SK-N-SH (cell line): ENCODE data around the gene ACOXL. TPM values are rescaled to one million over a fixed set of nuclear protein-coding genes. Genes with fewer than 3 reads are reported as not detected.

ENCODE experiments used
- CTCF ChIA-PET: fragments of 300-600, 350-600 bp; formaldehyde crosslinking; extraction: SDS; loops from one replicate; lab custom pipeline; 2021; lab: Yijun Ruan, JAX
- POLR2A ChIA-PET: fragments of 350-600 bp; sonication (Branson Sonifier 250); formaldehyde crosslinking; extraction: SDS; loops from one replicate; lab custom pipeline; 2020; ENCODE audit warnings: antibody characterized with exemption, inconsistent platforms; lab: Yijun Ruan, JAX
- DNase-seq: peaks from one replicate; pipeline ENCODE4 v3.0.0; 2012
- H2AFZ ChIP-seq: fragments of 200-600 bp; sonication (generic); 2 replicates; pipeline ENCODE4 v1.8.1; 2016; ENCODE audit warnings: antibody characterized with exemption, mild to moderate bottlenecking, low read depth
- H3F3A ChIP-seq: fragments of 200-600 bp; sonication (generic); replicated peaks from 2 replicates; pipeline ENCODE3; 2016; ENCODE audit warnings: antibody characterized with exemption, mild to moderate bottlenecking; ENCODE audit not compliant: insufficient read depth
- H3K27ac ChIP-seq, 2 experiments: fragments of 200-500 bp in 1 of 2; fragments of 200-600 bp in 1 of 2; sonication (Bioruptor generic) in 1 of 2; sonication (generic), shearing (Covaris generic) in 1 of 2; 2 replicates each; pipeline versions ENCODE4 v1.5.1 to v1.6.1; 2014 to 2016; ENCODE audit warnings: low read depth in 2 of 2, inconsistent platforms in 1 of 2, low read length in 1 of 2, mild to moderate bottlenecking in 1 of 2, mixed read lengths in 1 of 2
- H3K27me3 ChIP-seq: fragments of 200-600 bp; sonication (generic), shearing (Covaris generic); 2 replicates; pipeline ENCODE4 v1.6.1; 2016; ENCODE audit warnings: mixed run types; ENCODE audit not compliant: insufficient read depth
- H3K36me3 ChIP-seq, 2 experiments: fragments of 200-500 bp in 1 of 2; fragments of 200-600 bp in 1 of 2; sonication (Bioruptor generic) in 1 of 2; sonication (generic) in 1 of 2; replicated peaks in 1 of 2; 2 replicates each; pipeline versions ENCODE3 to v1.5.1; 2014 to 2016; ENCODE audit warnings: low read length in 1 of 2, mild to moderate bottlenecking in 1 of 2; ENCODE audit not compliant: insufficient read depth in 2 of 2, control insufficient read depth in 1 of 2
- H3K4me1 ChIP-seq, 2 experiments: fragments of 200-500 bp in 1 of 2; fragments of 200-600 bp in 1 of 2; sonication (Bioruptor generic) in 1 of 2; sonication (generic), shearing (Covaris generic) in 1 of 2; 2 replicates each; pipeline versions ENCODE4 v1.5.1 to v1.6.1; 2014 to 2016; ENCODE audit warnings: low read depth in 1 of 2, low read length in 1 of 2, mixed run types in 1 of 2; ENCODE audit not compliant: insufficient read depth in 2 of 2, control insufficient read depth in 1 of 2
- H3K4me2 ChIP-seq: fragments of 200-600 bp; sonication (generic), shearing (Covaris generic); 2 replicates; pipeline ENCODE4 v1.6.1; 2017; ENCODE audit warnings: mixed run types
- H3K4me3 ChIP-seq, 2 experiments: fragments of 200-500 bp in 1 of 2; fragments of 200-600 bp in 1 of 2; sonication (Bioruptor generic) in 1 of 2; sonication (generic), shearing (Covaris generic) in 1 of 2; 2 replicates each; pipeline versions ENCODE4 v1.5.1 to v1.8.1; 2014 to 2016; ENCODE audit warnings: low read depth in 2 of 2, inconsistent platforms in 1 of 2, low read length in 1 of 2, mild to moderate bottlenecking in 1 of 2, mixed read lengths in 1 of 2, moderate library complexity in 1 of 2
- H3K79me2 ChIP-seq: fragments of 200-600 bp; sonication (generic); 2 replicates; pipeline ENCODE4 v1.8.1; 2017; ENCODE audit warnings: mild to moderate bottlenecking; ENCODE audit not compliant: insufficient read depth
- H3K9ac ChIP-seq: fragments of 200-600 bp; sonication (generic); 2 replicates; pipeline ENCODE4 v1.6.1; 2017; ENCODE audit warnings: mixed run types
- H3K9me2 ChIP-seq: fragments of 200-600 bp; sonication (generic); 2 replicates; pipeline ENCODE4 v1.6.1; 2017; ENCODE audit warnings: mixed run types
- H3K9me3 ChIP-seq: fragments of 200-600 bp; sonication (generic); 2 replicates; pipeline ENCODE4 v1.6.1; 2017; ENCODE audit warnings: mixed run types, mild to moderate bottlenecking, moderate library complexity
- H4K20me1 ChIP-seq: fragments of 200-600 bp; sonication (generic); 2 replicates; pipeline ENCODE4 v1.6.1; 2017; ENCODE audit warnings: mild to moderate bottlenecking, mixed run types; ENCODE audit not compliant: insufficient read depth
- EP300 ChIP-seq, 2 experiments: IDR thresholded peaks; 2 replicates each; pipeline versions ENCODE4 v1.4.0 to v1.6.1; 2012; ENCODE audit warnings: borderline replicate concordance in 1 of 2, low read depth in 1 of 2, low read length in 1 of 2
- EZH2phosphoT487 ChIP-seq: fragments of 200-600 bp; sonication (generic); IDR thresholded peaks from 2 replicates; pipeline ENCODE4 v1.6.1; 2017; ENCODE audit warnings: low read depth, mixed run types, mild to moderate bottlenecking, antibody characterized with exemption, moderate library complexity, borderline replicate concordance
- FOSL2 ChIP-seq: IDR thresholded peaks from 2 replicates; pipeline ENCODE4 v1.4.0; 2012; ENCODE audit warnings: low read depth, mild to moderate bottlenecking, moderate library complexity, borderline replicate concordance
- FOXJ3 ChIP-seq: sonication (generic); formaldehyde crosslinking; IDR thresholded peaks from 2 replicates; pipeline ENCODE4 v1.5.1; 2020; ENCODE audit warnings: mild to moderate bottlenecking, missing genetic modification reagents
- GATA2 ChIP-seq: sonication (generic); formaldehyde crosslinking; IDR thresholded peaks from 2 replicates; pipeline ENCODE4 v1.5.0; 2020; ENCODE audit warnings: mild to moderate bottlenecking, missing genetic modification reagents
- MAX ChIP-seq: IDR thresholded peaks from 2 replicates; pipeline ENCODE4 v1.4.0; 2012; ENCODE audit warnings: low read depth
- MEF2A ChIP-seq: IDR thresholded peaks from 2 replicates; pipeline ENCODE4 v1.4.0; 2012; ENCODE audit warnings: low read depth, borderline replicate concordance
- MXI1 ChIP-seq: IDR thresholded peaks from 2 replicates; pipeline ENCODE4 v1.6.1; 2012; ENCODE audit warnings: mild to moderate bottlenecking, low read depth, low read length, improper control_type of control experiment
- NFIC ChIP-seq: IDR thresholded peaks from 2 replicates; pipeline ENCODE4 v1.4.0; 2012; ENCODE audit warnings: borderline replicate concordance
- NRF1 ChIP-seq: IDR thresholded peaks from 2 replicates; pipeline ENCODE4 v1.6.1; 2012; ENCODE audit warnings: low read depth, mild to moderate bottlenecking, low read length
- POLR2AphosphoS5 ChIP-seq: IDR thresholded peaks from 2 replicates; pipeline ENCODE4 v1.6.1; 2012; ENCODE audit warnings: low read depth, low read length
- RAD21 ChIP-seq: IDR thresholded peaks from 2 replicates; pipeline ENCODE4 v1.6.1; 2012; ENCODE audit warnings: mild to moderate bottlenecking, low read length
- RXRA ChIP-seq: IDR thresholded peaks from 2 replicates; pipeline ENCODE4 v1.4.0; 2012; ENCODE audit warnings: low read depth, mild to moderate bottlenecking, borderline replicate concordance
- SMC3 ChIP-seq: IDR thresholded peaks from 2 replicates; pipeline ENCODE4 v1.6.1; 2012; ENCODE audit warnings: low read depth, low read length, improper control_type of control experiment
- TAF1 ChIP-seq: IDR thresholded peaks from 2 replicates; pipeline ENCODE4 v1.6.1; 2012; ENCODE audit warnings: low read depth, mild to moderate bottlenecking, low read length, moderate library complexity, borderline replicate concordance
- TEAD4 ChIP-seq: IDR thresholded peaks from 2 replicates; pipeline ENCODE4 v1.4.0; 2012; ENCODE audit warnings: mild to moderate bottlenecking, borderline replicate concordance; ENCODE audit not compliant: insufficient read depth
- USF2 ChIP-seq: fragments of 150-350 bp; IDR thresholded peaks from 2 replicates; pipeline ENCODE4 v1.6.1; 2017; ENCODE audit warnings: antibody characterized with exemption, low read length, low read depth, borderline replicate concordance
- YY1 ChIP-seq: IDR thresholded peaks from 2 replicates; pipeline ENCODE4 v1.4.0; 2012; ENCODE audit warnings: low read depth, mild to moderate bottlenecking
- WGBS: methylation state at CpG from one replicate; pipeline ENCODE4 v1.1.6; 2017; ENCODE audit warnings: low lambda C conversion rate; 5-methylcytosine and 5-hydroxymethylcytosine counted together
- polyA plus RNA-seq, 3 experiments: library from polyadenylated mRNA; depleted of rRNA; stranded (reverse); fragments of >200 nt; gene quantifications; 2 replicates each; pipeline ENCODE4 v1.2.3, GENCODE V29; 2012

ACOXL gene
- polyA plus RNA-seq, 1 of the 3 experiments (the other 2 are of a cell fraction), result not detected

- TF ChIP-seq USF2, result no peak
- TF ChIP-seq, all 33 proteins: peak for 0
These were observed 309.9 kb downstream of the ACOXL start (continued) for GRCh38 chr2:111042261-111042660.

GRCh38 chr2:111042772-111043771, 310.7 kb downstream of the ACOXL start:
- 52% methylated on average over 17 of the region's 20 CpGs for WGBS
- Histone ChIP-seq H4K20me1 (no peaks in the 10 kb centered on the region), H3K79me2 (no peaks in the 10 kb centered on the region), H3F3A (no peaks in the 10 kb centered on the region), H3K4me3 (no peak overlapping the region), H3K36me3 (no peaks in the 10 kb centered on the region), H2AFZ (no peak overlapping the region), H3K27ac (no peak overlapping the region), H3K27me3 (peaks cover 29% of the 10 kb centered on the region), H3K9me2 (no peaks in the 10 kb centered on the region), H3K4me2 (no peak overlapping the region), H3K4me1 (no peaks in the 10 kb centered on the region), H3K9ac (no peak overlapping the region), H3K9me3 (no peaks in the 10 kb centered on the region)
- TF ChIP-seq EZH2phosphoT487 (no peak), EP300 (IDR thresholded peaks at IDR 0.05; ENCODE audit: borderline replicate concordance in 1 of 2, low read depth in 1 of 2, low read length in 1 of 2) (no peak), YY1 (no peak), RAD21 (no peak), MAX (no peak), TEAD4 (no peak), GATA2 (CRISPR knock-in tag) (no peak), TAF1 (no peak), POLR2AphosphoS5 (no peak), MEF2A (no peak), FOXJ3 (CRISPR knock-in tag) (no peak), MXI1 (no peak), NRF1 (no peak), RXRA (no peak), NFIC (no peak), SMC3 (no peak), FOSL2 (no peak)
- ChIA-PET CTCF (no interaction called here), POLR2A (no interaction called here)
- DNase-seq, result no peak
